NCI-H187 (cell line): Measurements from ENCODE around the gene LRRC14B.
"Not testable (repeated sequence)": the region's sequence is repeated elsewhere in the genome, so short reads cannot be mapped to it uniquely, and the experiment has no call there.

ENCODE experiments used
- DNase-seq, 2 experiments: peaks; one replicate each; lab custom pipeline; 2025; lab: John Stamatoyannopoulos, UW

The LRRC14B gene

DNA sequence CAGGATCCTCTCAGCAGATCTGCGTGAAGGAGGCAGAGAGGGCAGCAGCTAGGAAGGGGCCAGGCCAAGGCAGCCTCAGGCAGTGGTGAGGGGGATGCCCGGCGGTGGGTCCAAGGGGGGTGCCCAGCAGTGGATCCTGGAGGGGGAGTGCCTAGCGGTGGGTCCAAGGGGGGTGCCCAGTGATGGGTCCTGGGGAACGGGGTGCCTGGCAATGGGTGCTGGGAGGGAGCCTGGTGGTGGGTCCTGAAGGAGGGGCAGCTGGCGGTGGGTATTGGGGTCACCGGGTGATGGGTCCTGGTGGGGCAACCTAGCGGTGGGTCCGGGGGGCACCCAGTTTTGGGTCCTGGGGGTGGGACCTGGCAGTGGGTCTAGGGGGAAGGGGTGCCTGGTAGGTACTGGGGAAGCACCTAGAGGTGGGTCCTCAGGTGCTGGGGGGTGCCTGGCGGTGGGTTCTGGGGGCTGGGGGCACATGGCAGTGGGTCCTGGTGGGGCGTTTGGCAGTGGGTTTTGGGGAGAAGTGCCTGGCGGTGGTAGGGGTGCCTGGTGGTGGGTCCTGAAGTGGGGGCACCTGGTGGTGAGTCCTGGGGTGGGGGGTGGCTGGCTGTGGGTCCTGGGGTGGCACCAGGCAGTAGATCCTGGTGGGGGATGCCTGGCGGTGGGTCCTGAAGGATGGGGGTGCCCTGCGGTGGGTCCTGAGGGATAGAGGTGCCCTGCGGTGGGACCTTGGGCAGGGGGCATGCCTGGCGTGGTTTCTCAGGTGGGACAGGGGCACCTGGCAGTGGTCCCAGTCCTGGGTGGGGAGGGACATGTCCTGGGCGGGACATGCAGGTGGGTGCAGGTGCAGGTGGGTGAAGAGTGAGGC, 1.9 kb downstream of the LRRC14B start:
- DNase-seq, result no peak

DNA sequence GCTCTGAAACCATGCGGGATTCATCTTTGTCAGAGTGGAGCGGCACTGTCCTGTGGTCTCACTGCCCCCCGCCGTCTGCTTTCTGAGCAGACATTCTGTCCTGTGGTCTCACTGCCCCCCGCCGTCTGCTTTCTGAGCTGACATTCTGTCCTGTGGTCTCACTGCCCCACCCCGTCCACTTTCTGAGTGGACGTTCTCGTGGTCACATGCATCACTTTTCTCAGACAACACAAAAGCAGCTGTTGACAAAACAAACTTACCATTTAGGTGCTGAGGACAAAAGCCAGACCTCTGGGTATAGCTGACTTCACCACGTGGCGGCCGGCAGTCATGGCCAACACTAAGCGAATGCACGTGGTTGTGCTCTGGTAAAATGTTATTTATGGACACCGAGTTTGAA, 2.8 kb downstream of the LRRC14B start:
- no peak for DNase-seq

DNA sequence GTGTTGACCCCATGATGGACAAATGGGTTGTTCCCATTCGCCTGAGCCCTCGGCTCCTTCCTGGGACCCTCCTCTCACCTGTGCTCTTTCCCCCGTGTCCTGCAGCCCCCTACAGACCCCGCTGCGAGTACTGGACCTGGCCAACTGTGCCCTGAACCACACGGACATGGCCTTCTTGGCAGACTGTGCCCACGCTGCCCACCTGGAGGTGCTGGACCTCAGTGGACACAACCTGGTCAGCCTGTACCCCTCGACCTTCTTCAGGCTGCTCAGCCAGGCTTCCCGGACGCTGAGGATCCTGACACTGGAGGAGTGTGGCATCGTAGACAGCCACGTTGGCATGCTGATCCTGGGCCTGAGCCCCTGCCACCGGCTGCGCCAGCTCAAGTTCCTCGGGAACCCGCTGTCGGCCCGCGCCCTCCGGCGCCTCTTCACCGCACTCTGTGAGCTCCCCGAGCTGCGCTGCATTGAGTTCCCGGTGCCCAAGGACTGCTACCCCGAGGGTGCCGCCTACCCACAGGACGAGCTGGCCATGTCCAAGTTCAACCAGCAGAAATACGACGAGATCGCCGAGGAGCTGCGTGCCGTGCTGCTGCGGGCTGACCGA, 3.4 kb downstream of the LRRC14B start:
- no peak for DNase-seq

DNA sequence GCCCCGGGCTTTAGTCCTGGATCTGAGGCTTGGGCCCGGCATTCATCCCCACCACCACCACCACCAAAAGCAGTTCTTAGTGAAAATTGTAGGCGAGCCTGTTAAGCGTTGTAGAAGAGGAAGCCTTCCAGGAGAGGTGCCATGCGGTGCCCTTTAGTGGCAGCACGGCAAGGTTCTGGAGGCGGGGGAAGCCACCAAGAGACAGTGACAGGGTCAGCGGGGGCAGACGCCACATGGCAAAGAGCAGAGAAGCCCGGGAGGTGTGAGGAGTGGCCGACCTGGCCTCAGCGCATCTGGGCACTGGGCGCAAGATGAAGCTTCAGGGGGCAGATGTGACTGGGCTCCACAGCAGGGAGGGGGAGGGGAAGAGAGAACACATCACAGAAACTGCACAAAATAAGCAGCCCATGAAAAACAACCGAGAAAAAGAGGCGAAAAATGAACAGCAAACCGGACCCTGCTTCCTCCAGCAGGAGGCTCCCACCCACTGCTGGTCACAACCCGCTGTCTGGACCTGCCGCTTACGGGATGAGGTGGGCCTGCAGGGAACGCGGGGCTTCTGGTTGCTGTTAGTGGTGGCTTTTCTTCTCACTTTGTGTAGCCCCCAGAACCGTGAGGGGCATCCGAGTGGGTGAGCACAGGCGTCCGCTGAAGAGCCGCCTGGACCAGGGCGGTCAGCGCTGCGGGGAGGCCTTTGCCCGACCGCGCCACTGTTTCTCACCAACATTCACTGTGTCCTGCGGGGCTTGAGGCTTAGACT, 4.3 kb downstream of the LRRC14B start:
- DNase-seq, result no peak

DNA sequence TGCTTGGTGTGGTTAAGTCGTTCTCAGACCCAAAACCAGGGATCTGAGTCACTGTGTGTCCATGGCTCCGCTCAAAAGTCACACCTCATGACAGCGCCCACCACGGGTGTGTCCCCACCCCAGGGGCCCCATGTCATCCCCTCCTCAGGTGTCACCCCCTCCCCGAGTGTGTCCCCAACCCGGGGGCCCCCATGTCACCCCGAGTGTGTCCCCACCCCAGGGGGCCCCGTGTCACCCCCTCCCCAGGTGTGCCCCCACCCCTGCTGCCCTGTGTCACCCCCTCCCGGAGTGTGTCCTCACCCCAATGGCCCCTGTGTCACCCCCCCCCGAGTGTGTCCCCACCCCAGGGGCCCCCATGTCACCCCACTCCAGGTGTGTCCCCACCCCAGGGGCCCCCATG, 5.1 kb downstream of the LRRC14B start:
- DNase-seq, result no peak

DNA sequence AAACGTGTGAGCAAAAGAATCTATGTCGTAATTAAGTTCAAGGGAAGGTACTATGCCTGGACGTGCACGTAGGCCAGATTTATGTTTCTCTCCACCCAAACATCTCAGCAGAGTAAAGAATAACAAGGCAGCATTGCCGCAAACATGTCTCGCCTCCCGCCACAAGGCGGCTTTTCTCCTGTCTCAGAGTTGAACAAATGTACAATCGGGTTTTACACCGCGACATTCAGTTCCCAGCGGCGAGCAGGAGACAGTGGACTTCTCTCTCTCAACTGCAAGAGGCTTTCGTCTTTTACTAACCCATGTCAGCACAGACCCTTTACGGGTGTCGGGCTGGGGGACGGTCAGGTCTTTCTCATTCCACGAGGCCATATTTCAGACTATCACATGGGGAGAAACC, 5.7 kb downstream of the LRRC14B start:
- DNase-seq, result not testable (repeated sequence)

DNA sequence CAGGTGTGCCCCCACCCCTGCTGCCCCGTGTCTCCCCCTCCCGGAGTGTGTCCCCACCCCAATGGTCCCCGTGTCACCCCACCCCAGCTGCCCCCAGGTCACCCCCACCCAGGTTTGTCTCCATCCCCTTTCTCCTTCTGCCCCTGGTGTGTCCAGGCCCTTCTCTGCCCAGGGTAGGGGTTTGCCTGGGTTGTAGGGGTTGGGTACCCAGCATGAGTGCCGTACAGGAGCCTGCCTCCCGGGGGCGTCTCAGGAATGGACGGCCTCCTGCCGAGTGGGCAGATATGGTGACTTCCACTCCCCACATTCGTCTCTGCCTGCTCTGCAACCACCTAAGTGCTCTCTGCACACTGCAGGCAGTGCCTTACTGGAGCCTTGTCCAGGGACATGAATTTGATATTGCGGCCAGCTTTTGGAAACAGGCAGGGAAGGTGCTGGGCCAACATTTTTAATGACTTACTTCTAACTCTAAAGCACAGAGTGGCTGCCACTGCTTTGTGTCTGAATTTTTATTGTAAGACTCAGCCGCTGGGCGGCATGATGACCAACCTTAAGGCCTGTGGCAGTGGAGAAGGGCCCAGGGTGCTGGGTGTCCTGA, 6.7 kb downstream of the LRRC14B start:
- DNase-seq, result no peak

DNA sequence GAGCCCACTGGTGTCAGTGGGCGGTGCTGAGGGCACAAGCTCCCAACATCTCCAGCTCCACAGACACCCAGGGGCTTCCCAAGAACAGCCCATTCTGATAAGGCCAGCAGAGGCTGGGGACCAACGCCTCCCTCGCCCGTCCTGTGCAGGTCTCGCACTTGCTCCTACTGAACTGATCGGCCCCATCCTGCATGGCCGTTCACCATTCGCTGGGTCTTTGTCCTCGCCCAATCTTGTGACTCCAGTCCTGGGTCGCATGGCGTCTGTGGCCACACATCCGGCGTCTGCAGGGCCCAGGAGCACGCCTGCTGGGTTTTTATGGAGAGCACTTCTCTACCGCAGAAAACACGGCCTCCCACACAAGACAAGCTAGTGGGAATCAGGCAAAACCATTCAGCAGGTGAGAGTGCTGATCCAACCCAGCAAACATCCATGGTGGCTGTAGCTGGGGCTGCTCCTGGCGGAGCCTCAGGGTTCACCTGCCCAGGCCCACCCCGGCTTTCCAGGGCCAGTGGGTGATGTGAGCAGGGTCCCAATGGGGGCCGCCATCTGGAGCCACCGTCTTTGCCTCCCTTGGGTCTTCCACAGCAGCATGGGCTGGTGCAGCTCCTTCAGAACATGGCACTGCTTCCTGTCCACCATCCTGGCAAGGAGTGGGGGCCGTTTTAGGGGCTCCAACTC, 7.4 kb downstream of the LRRC14B start:
- no peak for DNase-seq

DNA sequence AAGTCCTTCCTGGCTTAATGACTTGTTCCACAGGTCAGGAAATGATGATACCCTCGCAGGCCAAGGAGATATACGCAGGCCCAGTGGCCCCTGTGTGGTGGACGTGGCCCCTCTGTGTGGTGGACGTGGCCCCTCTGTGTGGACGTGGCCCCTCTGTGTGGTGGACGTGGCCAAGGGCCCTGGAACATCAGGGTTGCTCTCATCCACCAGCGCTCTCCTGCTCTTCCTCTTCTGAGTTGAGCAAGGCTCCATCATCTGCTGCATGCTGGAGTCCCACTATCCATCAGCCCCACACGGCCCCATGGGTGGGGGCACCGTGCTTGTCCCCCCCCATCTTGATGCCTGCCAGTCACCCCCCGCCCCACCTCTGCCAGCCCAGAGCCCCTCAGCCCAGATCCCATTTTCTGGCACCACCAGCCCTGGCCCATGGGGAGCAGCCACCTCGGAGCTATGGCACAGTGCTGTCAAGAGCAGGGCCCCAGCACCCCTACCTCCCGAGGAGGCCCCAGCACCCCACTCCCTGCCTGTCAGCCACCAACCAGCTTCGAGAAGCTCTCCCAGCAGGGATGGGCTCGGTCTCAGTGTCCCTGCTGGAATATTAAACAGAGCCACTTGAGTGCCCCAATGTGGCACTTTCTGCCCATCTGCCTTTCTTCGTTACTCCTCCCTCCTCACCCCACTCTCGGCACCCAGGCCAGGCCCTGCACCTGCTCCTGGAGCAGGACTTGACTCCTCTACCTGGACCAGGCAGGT, 8.1 kb downstream of the LRRC14B start:
- DNase-seq, result no peak

DNA sequence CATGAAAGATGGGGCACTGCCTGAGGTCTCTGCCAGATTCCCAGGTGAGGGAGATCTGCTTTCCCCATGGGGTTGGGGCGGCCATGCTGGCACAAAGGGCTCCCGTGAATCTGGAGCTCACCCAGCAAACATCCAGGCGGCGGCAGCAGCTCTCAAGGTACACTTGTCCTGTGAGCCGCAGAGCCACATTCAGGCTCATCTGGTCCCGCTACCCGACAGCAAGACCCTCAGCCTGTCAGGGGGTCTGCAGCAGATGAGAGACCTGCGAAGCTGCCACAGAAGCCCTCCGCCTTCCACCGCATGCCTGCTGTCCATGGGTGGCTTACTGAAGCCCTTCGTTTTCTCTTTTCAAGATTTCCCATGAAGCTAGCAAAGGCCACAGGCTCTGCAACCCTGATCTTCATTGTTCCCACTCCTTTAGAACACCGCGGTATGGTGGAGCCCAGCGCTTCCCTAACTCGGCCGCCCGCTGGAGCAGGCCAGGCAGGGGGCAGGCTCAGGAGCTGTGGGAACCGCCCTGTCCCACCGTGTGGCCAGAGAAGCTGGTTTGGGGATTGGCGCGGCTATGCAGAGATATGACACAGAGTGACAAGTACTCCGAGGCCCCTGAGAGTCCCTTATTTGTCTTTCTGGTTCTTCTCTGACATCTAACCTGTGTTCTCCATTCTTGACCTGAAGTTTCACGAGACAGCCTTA, 8.8 kb downstream of the LRRC14B start:
- DNase-seq, result no peak

DNA sequence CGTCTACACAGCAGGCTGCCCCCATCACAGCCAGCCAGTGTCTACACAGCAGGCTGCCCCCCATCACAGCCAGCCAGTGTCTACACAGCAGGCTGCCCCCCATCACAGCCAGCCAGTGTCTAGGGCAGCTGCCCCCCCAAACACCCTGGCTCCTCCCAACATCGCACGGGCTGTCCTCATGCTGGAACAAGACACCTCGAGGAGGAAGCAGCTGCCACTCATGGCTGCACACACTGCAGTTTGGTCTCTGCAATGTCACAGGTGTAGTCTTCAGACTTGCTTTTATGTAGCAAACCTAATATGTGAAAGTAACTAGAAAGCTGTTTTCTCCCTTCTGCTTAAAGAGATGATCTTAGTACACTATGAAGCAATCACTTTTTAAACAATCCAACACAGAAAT, 9.7 kb downstream of the LRRC14B start:
- DNase-seq, result no peak

DNA sequence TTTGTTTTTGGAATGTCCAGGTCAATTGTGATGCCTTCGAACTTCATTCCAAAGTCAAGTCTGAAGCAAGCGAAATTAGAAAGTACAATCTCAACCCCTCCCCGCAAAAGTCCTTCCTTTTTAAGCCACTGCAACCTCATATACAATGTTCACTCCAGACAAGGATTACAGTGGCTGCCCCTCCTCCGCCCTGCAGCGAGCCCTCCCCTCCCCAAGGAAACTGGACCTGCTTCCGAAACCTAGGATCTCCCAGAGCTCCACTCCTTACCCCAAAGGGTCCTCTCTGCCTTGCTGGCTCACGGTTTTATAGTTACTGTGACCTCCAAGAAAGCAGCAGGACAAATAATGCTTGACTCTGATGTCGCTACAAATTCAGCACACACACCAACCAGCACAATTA, 10.4 kb downstream of the LRRC14B start:
- no peak for DNase-seq

DNA sequence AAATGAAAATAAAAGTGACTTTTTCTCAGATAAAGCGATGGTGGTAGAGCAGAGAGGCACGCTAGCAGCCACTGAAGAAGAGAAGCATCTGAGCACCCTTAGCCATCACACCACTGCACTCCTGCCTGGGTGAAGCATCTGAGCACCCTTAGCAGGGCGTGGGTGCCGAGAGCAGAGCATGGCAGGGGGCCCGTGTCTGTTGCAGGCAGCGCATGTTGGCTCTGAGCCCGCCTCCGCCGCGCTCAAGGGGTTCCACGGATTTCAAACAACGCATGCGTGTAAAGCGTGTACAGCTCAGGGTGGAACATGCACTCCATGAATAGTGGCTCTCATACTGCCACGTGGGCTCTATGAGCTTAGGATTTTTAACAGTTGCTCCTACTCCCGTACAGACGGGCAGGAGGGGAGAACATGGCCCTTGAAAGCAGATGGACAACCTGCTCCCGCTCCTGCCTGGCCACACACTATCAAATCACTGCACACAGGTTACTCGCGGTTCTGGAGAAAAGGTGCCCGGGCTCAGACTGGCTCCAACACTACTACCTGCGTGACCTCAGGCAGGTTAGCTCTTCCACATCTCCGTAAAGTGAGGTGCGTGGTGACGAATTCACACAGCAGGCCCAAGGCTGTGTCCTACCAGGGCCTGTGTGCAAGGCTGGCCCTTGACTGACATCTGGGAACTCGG, 12.1 kb downstream of the LRRC14B start:
- DNase-seq, result no peak

DNA sequence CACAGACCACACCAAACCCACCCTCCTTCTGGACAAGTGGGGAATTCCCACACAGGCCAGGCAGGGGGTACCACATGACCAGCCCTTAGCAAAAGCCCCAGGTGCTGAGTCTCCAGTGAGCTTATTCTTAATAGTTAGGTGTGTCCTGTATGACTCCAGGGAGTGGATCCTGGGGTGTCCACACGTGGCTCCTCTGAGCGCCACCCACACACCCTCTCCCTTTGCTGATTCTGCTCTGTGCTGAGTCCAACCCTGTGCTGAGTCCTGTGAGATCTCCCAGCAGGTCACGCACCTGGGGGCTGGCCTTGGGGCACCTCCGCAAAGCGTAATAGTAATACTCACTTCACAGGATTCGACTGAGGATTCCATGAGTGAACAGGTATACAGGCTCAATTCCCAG, 12.7 kb downstream of the LRRC14B start:
- no peak for DNase-seq

DNA sequence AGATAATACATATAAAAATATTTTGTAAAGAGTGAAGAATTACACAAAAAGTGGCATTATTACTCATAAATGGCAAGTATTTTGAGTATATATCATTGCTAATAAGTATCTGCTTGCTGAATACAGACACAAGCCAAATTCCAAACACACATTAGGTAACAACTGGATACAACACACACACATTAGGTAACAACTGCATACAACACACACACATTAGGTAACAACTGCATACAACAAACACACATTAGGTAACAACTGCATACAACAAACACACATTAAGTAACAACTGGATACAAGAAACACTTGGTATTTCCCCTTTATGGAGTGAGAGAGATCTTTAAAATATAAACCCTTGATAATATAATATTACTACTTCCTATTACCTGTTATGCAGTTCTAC, 13.2 kb downstream of the LRRC14B start:
- no peak for DNase-seq

DNA sequence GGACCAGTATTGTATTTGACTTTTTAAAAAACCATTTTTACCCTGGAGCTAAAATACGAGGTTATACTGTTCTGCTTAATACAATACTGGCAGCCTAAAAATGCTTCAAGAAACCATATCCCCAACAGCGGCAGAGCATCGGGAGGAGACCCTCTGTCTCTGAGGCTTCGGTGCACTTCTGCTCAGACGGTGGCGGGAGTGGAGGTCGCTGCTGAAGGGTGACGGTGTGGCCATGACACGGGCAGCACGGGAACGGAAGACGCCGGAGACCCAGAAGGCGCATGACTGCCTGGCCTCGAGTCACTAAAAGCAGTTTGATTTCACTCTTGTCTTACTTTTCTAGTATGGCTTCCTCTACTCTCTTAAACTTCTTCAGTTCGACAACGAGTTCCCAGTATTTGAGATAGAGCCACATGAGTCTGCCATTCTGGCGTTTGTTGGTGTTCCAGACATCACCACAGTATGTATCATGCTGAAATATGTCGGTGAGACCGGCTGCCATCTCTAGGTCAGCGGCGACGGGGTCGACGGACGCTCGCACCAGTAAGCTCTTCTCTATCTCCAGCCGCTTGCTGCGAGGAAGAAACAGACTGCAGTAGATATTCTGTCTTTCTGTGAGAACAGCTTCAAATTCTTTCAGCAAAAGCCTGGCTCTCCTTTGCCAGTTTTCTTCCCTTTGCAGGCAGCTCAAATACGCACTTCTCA, 13.8 kb downstream of the LRRC14B start:
- no peak for DNase-seq

DNA sequence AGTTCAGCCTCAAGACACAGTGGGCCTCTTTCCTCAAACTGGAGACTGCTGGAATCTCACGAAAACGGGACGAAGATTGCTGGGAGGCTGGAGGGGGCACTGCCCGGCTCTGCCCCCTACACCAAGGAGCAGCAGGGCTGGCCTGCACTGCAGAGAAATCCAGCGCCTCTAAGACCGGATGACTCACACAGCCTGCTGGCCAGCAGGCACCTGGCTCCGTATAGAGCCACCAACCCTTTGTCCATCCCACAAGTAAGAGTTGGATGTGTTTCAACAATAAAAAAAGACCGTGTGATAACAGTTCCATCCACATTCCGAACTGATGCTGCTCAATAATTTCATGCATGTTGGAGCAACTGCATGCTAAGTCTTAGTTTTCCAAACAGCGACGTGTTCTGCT, 15.1 kb downstream of the LRRC14B start:
- no peak for DNase-seq

DNA sequence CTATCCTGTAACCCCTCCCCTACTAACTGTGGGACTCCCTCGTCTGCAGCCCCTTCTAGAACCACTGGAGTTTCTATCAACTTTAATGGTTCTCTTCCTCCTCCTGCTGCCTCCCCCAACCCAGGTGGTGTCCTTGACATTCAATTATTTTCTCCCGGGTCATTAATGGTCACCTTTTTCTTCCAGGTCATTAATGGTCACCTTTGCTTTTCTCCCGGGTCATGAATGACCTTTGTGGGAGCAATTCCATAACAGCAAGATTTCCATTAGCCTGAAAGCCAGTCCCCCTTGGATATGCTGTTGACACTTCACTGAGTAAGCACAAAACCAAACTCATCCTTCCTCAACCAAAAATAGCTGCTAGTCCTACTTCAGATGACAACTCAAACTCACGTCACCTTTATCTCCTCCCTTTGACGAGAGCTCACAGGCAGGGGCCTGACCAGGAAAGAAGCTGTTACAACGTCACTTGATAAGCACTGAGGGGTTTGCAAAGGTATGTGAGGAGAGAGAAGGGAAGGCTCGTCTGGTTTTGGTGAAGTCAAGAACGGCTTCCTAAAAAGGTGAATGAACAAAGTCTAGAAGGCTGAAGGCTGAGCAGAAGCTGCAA, 15.7 kb downstream of the LRRC14B start:
- DNase-seq, result no peak

DNA sequence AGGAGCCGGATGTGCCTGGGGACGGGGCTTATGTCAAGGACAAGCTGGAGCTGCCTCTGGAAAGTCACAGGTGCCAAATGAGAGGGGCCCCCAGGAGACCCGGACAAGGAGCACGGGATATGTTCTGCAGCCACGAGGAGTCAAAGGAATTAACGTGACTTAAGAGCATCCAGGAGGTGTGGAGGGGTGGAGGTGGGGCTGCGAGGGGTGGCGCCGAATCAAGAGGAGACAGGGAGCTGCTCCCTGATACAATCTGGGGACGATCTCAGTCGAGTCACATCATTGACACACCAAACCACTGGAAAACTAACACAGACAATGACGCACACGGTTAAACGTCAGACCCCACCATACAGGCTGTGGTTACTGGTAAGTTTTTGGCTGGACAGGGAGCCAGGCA, 16.3 kb downstream of the LRRC14B start:
- no peak for DNase-seq
